GM21390 (cell line): ENCODE data around the gene GFRA4.
"Not testable (repeated sequence)": the region's sequence is repeated elsewhere in the genome, so short reads cannot be mapped to it uniquely, and the experiment has no call there.

ENCODE experiments used
- ATAC-seq: cut with Tn5 transposase; IDR thresholded peaks from one replicate; pipeline ENCODE4 v1.9.1; 2021; ENCODE audit not compliant: unreplicated experiment

The GFRA4 gene

DNA sequence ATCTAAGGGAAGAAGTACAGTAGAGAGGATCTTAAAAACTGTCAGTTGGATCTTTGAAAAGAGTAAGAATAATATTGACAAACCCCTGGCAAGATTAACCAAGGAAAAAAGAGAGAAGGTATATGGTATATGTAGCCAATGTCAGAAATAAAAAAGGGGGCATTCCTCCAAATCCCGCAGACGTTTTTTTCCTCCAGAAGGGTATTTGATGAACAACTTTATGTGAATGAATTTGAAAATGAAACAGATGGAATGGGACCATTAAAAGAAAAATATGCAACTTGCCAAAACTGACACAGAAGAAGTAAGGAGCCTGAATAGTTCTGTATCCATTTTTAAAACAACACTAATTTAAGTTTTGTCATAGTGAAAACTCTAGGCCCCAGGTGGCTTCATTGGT is 35.7 kb downstream of the GFRA4 start:
- no peak for ATAC-seq

DNA sequence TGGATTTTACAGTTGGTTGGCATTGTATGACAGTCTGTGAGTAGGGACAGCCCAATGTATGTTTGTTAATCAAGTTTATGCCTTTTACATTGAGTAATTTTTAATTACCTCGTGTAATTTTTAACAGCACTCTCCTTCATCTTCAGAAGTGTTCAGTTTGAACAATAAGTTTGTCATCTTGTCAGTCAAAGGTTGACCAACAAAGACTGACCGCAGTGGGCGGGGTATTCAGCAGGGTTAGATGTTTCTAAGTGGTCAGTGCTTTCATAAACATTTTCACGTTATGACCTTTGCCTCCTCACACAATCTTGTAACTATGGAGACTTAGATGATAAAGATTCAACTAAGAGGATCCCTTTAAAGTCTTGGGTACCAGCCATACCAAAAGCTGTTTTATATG is 40.8 kb downstream of the GFRA4 start:
- no peak for ATAC-seq

DNA sequence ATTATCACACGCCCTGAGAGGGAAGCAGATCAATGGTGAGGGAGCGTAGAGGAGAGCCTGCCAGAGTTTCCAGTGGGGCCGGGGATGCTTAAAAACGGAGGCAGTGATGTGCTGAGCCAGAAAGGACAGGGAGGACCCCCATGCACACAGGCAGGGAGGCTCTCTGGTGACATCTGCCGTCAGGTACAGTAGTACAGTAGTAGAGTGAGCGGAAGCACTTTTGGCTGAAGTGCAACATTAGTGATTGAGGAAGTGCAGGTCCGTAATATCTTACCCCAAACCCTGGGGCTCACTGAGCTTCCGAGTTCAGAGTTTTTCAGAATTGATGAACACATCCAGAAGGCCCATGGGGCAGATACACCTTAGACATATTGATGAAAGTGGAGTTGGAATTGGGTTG is 42.1 kb downstream of the GFRA4 start:
- ATAC-seq = no peak

DNA sequence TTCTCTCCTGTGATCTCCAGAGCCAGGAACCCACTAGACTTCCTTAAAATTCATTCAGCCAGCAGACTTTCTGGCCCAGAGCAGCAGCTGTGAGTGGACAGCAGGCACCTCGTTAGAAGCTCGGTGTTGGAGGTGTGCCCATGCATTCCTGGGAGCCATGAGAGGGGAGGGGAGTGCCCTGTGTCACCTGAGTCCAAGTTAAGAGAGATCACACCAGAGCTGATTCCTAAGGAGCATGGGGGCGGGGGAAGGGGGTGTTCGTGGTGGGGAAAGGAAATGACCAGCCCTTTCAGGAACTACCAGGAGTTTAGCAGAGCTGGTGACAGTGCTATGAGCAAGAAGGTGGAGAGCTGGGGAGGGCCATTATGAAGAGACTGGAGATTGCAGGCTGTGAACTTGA is 46.9 kb downstream of the GFRA4 start:
- no peak for ATAC-seq

- ATAC-seq = not testable (repeated sequence)
These were observed 47.9 kb downstream of the GFRA4 start for GRCh38 chr20:3615171-3615840.

- no peak for ATAC-seq
These were observed 48.7 kb downstream of the GFRA4 start for GRCh38 chr20:3614466-3614865.

GRCh38 chr20:3613821-3614440 is 49.3 kb downstream of the GFRA4 start:
- no peak for ATAC-seq

DNA sequence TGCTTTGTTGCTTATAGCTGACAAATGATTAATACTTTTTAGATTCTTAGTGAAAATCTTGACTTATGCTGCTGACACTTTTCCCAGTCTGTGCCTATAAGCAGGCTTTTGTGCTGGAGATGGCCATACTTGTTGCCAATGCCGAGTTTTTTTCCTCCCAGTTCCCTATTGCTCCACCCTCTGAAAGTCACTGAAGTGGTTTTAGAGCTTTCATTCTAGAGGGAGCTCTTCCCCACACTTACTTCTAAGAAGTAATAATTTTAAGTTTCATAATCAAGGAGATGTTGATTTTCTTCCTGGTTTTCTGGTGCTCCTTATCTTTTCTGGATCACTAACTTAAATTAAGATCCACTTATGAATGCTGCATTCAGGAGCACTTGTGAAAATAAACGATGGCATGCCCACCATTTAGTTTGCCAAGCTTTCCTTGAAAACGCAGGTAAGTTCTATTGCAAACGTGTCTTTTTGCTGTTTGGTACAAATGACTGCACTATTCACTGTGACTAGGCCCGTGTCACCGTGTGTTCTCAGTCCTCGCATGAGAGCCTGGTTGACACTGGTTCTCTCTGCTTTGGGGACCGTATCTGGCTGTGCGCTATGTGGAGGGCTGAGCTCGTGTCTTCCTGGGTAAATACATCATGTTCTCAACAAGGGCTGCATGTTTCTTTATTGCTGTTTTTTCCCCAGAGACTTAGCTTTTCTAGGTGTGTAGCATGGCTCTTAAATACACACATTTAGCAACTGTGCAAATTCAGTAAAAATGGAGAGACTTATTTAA is 50.2 kb downstream of the GFRA4 start:
- ATAC-seq = no peak

GRCh38 chr20:3611901-3612300 is 51.3 kb downstream of the GFRA4 start:
- ATAC-seq = no peak
